Spleen (tissue), 13 donors: ENCODE measurements around the gene DDX56. TPM values are rescaled to one million over a fixed set of nuclear protein-coding genes. Genes with fewer than 3 reads are reported as not detected.

Source experiments
- DNase-seq: peaks from one replicate; pipeline ENCODE4 v3.0.0-alpha.2; 2020
- H3K27ac ChIP-seq, 8 donors: fragments of 200-600 bp; sonication (generic) in 7 of 8; 1 replicate in 4 of 8; 2 replicates in 4 of 8; pipeline versions ENCODE4 v1.5.0 to v1.8.0; 2016 to 2021; ENCODE audit warnings: inconsistent platforms in 4 of 8, mild to moderate bottlenecking in 4 of 8, moderate library complexity in 1 of 8
- H3K27me3 ChIP-seq, 7 donors: fragments of 200-600 bp; sonication (generic) in 6 of 7; replicated peaks in 1 of 7; 1 replicate in 4 of 7; 2 replicates in 3 of 7; pipeline versions ENCODE4 v1.5.0 to v1.8.0; 2016 to 2021; ENCODE audit warnings: inconsistent platforms in 3 of 7, mild to moderate bottlenecking in 1 of 7
- H3K36me3 ChIP-seq, 6 donors: fragments of 200-600 bp; sonication (generic) in 5 of 6; 1 replicate in 4 of 6; 2 replicates in 2 of 6; pipeline versions ENCODE4 v1.5.0 to v1.8.0; 2016 to 2021; ENCODE audit warnings: inconsistent platforms in 2 of 6
- H3K4me1 ChIP-seq, 6 donors: fragments of 200-600 bp; sonication (generic) in 5 of 6; 1 replicate in 3 of 6; 2 replicates in 3 of 6; pipeline versions ENCODE4 v1.5.0 to v1.8.0; 2016 to 2021; ENCODE audit warnings: inconsistent platforms in 3 of 6
- H3K4me3 ChIP-seq, 8 donors: fragments of 200-600 bp; sonication (generic) in 7 of 8; 1 replicate in 4 of 8; 2 replicates in 4 of 8; pipeline versions ENCODE4 v1.5.0 to v1.8.0; 2016 to 2021; ENCODE audit warnings: inconsistent platforms in 4 of 8, mild to moderate bottlenecking in 4 of 8, moderate library complexity in 2 of 8
- H3K9me3 ChIP-seq, 8 donors: fragments of 200-600 bp; sonication (generic) in 7 of 8; 1 replicate in 4 of 8; 2 replicates in 4 of 8; pipeline versions ENCODE4 v1.5.0 to v1.8.0; 2016 to 2021; ENCODE audit warnings: inconsistent platforms in 4 of 8
- CTCF ChIP-seq, 11 experiments: fragments of 200-600 bp in 7 of 11; fragments of 450-650 bp in 4 of 11; sonication (generic) in 4 of 11; IDR thresholded peaks in 8 of 11; conservative IDR thresholded peaks in 3 of 11; 1 replicate in 7 of 11; 2 replicates in 4 of 11; pipeline versions ENCODE4 v1.4.0 to v1.8.0; 2016 to 2021; ENCODE audit warnings: antibody characterized with exemption in 11 of 11, inconsistent platforms in 4 of 11, mild to moderate bottlenecking in 1 of 11
- POLR2A ChIP-seq, 3 donors: fragments of 450-650 bp; IDR thresholded peaks; one replicate each; pipeline ENCODE4 v1.5.1; 2017; ENCODE audit warnings: antibody characterized with exemption in 3 of 3, mild to moderate bottlenecking in 1 of 3
- POLR2AphosphoS5 ChIP-seq, 3 donors: sonication (generic); formaldehyde crosslinking; IDR thresholded peaks; one replicate each; pipeline ENCODE4 v1.5.1; 2017; ENCODE audit warnings: antibody characterized with exemption in 3 of 3
- WGBS, 5 donors: extraction: QIAGEN DNeasy Blood & Tissue Kit in 3 of 5; methylation state at CpG; one replicate each; pipeline versions ENCODE4 v1.1.5 to v1.1.7; 2013 to 2018; 5-methylcytosine and 5-hydroxymethylcytosine counted together
- intact Hi-C: fragments of 100-400 bp; cut with DNase I; formaldehyde crosslinking; loops from one replicate; pipeline ENCODE4 v1.15.0; 2023; ENCODE audit warnings: low total_unique reads
- long read RNA-seq, 2 donors: transcript quantifications; one replicate each; lab custom pipeline, GENCODE V29; 2026
- polyA plus RNA-seq, 3 donors: library from polyadenylated mRNA; stranded (reverse); fragments of 200-250 nt; gene quantifications; one replicate each; pipeline ENCODE4 v1.2.1, GENCODE V29; 2013
- total RNA-seq, 7 donors: library from RNA; depleted of rRNA in 3 of 7; stranded (reverse); fragments of >200 nt in 3 of 7; fragmentation: NEBNext Ultra II Directional in 4 of 7; extraction: Animal tissue kit (Norgen Biotek cat#: 25700) in 4 of 7; gene quantifications; one replicate each; pipeline versions ENCODE4 v1.1.0 to v1.2.1, GENCODE V29; 2016 to 2021
- donor health status: healthy with polysubstance abuse.
- donor health status: DM: no; HTN: no; CAD: no; lungs with moderate emphysema.
- donor health status: DM: no; HTN: no; CAD: no.
- donor health status: Bipolar disorder and iron deficiency.
- donor health status: healthy.
- donor health status: DM: no; HTN: no; CAD: no.
- donor health status: DM: yes; HTN: yes; CAD: no.

The DDX56 gene
- 10 to 100 TPM; 56.1 to 78.9 (median 60.9) TPM for total RNA-seq
- polyA plus RNA-seq, result 100 to 1,000 TPM in 2 of 3 donors, 10 to 100 TPM in 1; 70.0 to 130 (median 105) TPM
- long read RNA-seq, donor 1, transcript DDX56-201 (14 exons, 2,336 nt), result major isoform, 12 of 13 reads
- long read RNA-seq, donor 1, partial matches to known transcripts, result 0 of 13 reads
- long read RNA-seq, donor 1, other reads (novel, unspliced or antisense), result 0 of 13 reads
- long read RNA-seq, donor 2, transcript DDX56-201 (14 exons, 2,336 nt), result major isoform, 5 of 12 reads
- long read RNA-seq, donor 2, partial matches to known transcripts, result 6 of 12 reads
- long read RNA-seq, donor 2, other reads (novel, unspliced or antisense), result 0 of 12 reads

- intact Hi-C loops, result no loop called here
- Histone ChIP-seq H3K27me3 (no peaks in the 10 kb centered on the region), H3K36me3 (peaks cover 17 to 81% (median 62%) of the 10 kb centered on the region in 6 donors), H3K4me1 (peaks cover 16 to 45% (median 34%) of the 10 kb centered on the region in 6 donors), H3K4me3 (peak within 1 kb of the TSS; percentile 70 to 100 (median 92)), H3K27ac (peak within 1 kb of the TSS; percentile 82 to 97 (median 90)), H3K9me3 (no peaks in the 10 kb centered on the region)
- TF ChIP-seq POLR2A (IDR thresholded peaks at IDR 0.05) (peak; percentile 21 to 93 (median 44)), CTCF (IDR thresholded peaks at IDR 0.05 in 8 of 11, conservative IDR thresholded peaks at IDR 0.05 in 3 of 11) (peak in 2 of 11 experiments; percentile 6 to 37), POLR2AphosphoS5 (IDR thresholded peaks at IDR 0.05) (peak; percentile 98 to 99 (median 99))
- DNase-seq, result peak; percentile 98
- WGBS, 5 donors, result 0% methylated on average over 45 to 74 of the region's 74 CpGs
Measured at GRCh38 chr7:44573464-44574286, at the start of gene DDX56. DDX56 (minus strand) TSS chr7:44573908; CDS start chr7:44573895, 13 bp downstream.

GRCh38 chr7:44622342-44623151 is 48.8 kb upstream of the DDX56 start:
- intact Hi-C loops, result no loop called here
- Histone ChIP-seq H3K4me1 (peaks cover 36 to 100% (median 84%) of the 10 kb centered on the region in 6 donors), H3K4me3 (peak overlapping the region in 1 of 8 donors; percentile 20), H3K27ac (peak overlapping the region; percentile 44 to 90 (median 80)), H3K36me3 (peaks cover 0 to 46% (median 21%) of the 10 kb centered on the region in 6 donors), H3K9me3 (no peaks in the 10 kb centered on the region), H3K27me3 (no peaks in the 10 kb centered on the region)
- DNase-seq, result no peak
- 41 to 70% (median 51%) methylated on average over 5 of the region's 5 CpGs for WGBS, 5 donors
- TF ChIP-seq CTCF (IDR thresholded peaks at IDR 0.05 in 8 of 11, conservative IDR thresholded peaks at IDR 0.05 in 3 of 11) (no peak), POLR2AphosphoS5 (IDR thresholded peaks at IDR 0.05) (peak in 1 of 3 donors; percentile 51), POLR2A (IDR thresholded peaks at IDR 0.05) (peak in 1 of 3 donors; percentile 34)

GRCh38 chr7:44621750-44622103 is 48.0 kb upstream of the DDX56 start:
- H3K36me3 ChIP-seq, result peaks cover 0 to 38% (median 17%) of the 10 kb centered on the region in 6 donors
- peak overlapping the region; percentile 44 to 90 (median 80) for H3K27ac ChIP-seq
- H3K4me1 ChIP-seq, result peaks cover 40 to 99% (median 88%) of the 10 kb centered on the region in 6 donors
- WGBS, 5 donors, result 82 to 87% (median 85%) methylated on average over 5 of the region's 5 CpGs
- no peaks in the 10 kb centered on the region for H3K9me3 ChIP-seq
- H3K4me3 ChIP-seq, result no peak overlapping the region
- intact Hi-C loops, result no loop called here
- TF ChIP-seq CTCF (IDR thresholded peaks at IDR 0.05 in 8 of 11, conservative IDR thresholded peaks at IDR 0.05 in 3 of 11) (no peak), POLR2AphosphoS5 (IDR thresholded peaks at IDR 0.05) (peak in 1 of 3 donors; percentile 2)
- DNase-seq, result no peak
- H3K27me3 ChIP-seq, result no peaks in the 10 kb centered on the region
